GM18870 (cell line): ENCODE data around the gene LRP6.

Experiments
- ATAC-seq: cut with Tn5 transposase; IDR thresholded peaks from one replicate; pipeline ENCODE4 v1.9.1; 2021; ENCODE audit warnings: moderate library complexity; ENCODE audit not compliant: unreplicated experiment

LRP6 gene

DNA sequence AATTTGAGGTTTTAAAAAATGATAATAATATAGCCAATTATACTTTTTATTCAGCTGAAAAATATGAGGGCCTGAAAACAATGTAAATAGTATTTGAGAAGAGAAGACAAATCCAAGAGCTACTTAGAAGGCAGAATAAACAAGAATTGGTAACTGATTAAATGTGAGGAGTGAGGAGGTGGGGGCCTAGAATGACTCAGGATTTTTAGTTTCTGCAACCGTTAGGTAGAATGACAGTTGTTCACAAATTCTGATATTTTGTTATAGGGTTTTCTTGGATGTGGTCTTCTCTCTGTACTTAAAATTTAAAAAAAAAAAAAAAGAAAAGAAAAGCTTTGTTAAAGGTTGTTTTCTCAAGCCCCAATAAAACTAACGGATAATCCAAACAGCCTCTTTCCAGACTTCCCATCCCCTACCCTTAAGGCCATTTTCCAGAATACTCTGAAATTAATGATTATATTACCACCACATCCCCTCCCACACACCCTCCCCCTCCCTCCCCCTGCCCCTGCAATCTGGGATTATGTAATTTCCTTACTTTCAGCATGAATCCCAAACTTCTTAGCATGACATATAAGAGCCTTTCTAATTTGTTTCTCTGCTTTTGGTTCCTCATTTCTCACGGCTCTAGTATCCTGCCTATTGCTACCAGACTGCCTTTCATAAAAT, 50.4 kb downstream of the LRP6 start:
- ATAC-seq: no peak

DNA sequence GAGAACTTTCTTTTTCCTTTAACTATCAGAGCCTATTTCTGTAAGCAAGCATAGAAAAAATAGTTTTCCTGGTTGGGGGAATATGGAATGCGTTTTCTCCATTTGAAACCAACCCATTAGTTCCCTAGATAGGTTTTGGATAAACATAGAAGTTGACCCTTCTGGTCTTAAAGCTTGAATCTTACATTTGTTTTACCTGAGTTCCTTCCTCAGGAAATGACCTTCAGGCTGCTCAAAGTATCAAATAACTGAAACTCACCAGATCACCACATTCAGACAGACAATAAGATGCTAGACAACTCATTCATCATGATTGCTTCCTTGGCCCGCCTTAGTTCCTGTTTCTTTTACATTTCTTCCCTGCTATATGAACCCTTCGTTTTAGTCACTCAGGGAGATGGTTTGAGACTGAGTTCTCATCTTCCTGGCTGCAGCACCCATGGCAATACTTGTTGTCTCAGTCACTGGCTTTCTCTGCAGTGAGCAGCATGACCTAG, 52.2 kb downstream of the LRP6 start:
- ATAC-seq: no peak

DNA sequence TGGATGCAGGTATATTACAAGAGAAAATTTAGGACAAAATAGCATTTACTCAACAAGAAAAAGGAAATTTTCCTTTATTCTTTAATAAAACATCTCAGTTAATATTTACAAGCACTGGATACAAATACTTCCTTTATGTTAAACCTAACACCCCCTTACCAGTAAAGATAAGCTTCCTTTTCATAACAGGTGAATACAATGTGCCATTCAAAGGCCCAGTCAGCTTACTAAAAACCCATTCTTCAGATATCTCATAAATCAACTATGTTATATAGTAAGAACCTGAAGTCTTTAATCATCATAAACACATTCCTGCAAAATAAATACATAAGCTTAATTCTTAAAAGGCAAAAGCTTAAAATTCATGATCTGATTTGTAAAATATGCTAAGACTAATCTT, 52.6 kb downstream of the LRP6 start:
- ATAC-seq: no peak

DNA sequence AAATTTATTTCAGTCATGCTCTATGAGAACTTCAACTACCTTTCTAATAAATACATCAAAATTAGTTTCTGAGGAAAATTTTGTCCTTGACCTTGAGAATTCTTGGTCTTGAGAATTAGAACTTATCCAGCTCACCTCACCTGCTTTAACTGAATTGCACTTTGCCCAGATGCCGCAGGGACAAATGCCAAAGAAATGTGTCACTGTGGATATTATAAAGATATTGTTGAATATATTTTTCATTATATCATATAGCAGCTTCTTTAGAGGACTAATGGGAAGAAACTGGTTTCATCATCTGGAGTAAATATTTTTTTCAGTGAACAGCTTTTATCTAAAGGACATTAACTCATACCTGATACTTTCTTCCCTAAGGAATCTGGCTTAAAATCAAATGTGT, 54.1 kb downstream of the LRP6 start:
- no peak for ATAC-seq

GRCh38 chr12:12210983-12211382, 55.9 kb downstream of the LRP6 start:
- ATAC-seq: no peak

GRCh38 chr12:12210416-12210815, 56.4 kb downstream of the LRP6 start:
- ATAC-seq: no peak

GRCh38 chr12:12209675-12210074, 57.2 kb downstream of the LRP6 start:
- ATAC-seq: no peak

DNA sequence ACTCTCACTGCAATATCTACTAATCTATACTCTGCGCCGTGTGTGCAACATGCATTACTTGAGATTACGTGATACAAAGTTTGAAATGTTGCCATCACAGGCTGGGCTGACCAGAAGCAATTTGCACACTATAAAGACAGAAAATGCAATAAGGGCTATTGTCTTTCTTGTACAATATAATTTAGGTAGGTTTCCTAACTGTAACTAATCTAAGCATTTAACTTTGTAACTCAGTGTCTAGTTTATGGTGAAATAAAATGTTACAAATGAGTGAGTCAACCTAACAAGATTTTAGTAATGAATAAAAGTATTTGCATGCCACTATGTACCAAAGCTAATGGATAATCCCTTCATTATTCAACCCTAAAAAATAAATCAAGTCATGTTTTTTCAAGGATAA, 57.8 kb downstream of the LRP6 start:
- ATAC-seq: no peak

DNA sequence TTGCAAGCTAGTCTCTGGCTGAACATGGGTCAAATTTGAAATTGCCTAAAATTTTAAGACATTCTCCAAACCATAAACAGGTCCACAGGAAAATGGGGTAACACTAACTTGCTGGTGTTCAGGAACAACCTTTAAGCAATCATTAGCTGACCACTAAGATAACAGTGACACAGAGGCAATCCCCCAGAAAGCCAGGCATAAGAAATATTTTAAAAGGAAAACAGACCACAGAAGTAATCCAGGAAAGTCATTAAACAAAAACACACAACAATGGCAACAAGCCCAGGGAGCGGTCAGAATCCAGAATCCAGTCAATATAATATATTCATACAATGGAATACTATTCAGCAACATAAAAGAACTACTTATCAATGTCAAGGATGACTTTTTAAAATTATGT, 59.1 kb downstream of the LRP6 start:
- no peak for ATAC-seq

GRCh38 chr12:12206776-12207388, 60.0 kb downstream of the LRP6 start:
- no peak for ATAC-seq

GRCh38 chr12:12202747-12203146, 64.1 kb downstream of the LRP6 start:
- no peak for ATAC-seq

DNA sequence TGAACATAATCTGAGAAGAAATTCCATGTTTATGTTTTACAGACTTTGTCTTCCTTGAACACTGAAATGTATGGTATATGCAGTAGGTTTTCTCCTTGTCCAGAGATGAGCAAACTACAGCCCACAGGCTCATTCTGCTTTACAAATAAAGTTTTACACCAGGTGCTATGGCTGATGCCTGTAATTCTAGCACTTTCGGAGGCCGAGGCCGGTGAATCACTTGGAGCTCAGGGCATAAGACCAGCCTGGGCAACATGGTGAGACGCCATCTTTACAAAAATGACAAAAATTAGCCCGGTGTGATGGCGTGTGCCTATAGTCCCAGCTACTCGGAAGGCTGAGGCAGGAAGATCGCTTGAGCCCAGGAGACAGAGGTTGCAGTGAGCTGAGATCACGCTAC, 64.7 kb downstream of the LRP6 start:
- ATAC-seq: no peak

GRCh38 chr12:12201274-12201758, 65.5 kb downstream of the LRP6 start:
- ATAC-seq: no peak

DNA sequence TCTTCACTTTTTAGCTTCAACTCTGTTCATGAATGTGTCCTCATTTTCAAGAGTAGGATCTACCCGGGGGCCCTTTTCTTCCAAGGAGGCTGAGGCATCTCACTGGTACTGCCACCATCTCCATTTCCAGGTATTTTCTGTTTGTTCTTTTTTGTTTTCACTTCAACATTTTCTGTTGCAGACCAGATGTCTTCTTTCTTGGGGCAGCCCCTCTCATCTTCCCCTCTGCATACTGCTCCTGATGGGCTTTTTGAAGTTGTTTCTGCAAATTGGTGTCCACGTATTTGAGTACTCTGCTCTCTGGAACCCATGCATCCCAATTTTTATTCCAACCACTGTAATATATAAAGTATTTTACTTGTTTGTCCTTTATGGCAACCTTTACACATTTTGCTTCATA, 66.5 kb downstream of the LRP6 start:
- ATAC-seq: no peak

DNA sequence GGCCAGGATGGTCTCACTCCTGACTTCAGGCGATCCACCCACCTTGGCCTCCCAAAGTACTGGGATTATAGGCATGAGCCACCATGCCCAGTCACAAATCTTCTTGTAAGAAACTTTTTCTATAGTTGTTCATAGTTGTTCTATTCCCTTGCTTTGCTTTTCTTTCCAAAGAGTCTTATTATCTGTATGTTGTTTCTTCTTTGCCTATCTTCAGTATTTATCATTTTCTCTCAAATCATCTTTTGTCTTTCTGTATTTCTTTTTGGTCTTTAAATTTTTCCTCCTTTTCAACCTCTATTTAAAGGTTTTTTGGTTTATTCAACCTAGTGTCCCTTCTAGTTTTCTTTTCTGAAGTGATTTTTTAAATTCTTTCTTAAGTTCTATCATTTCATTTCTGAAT, 68.7 kb downstream of the LRP6 start:
- no peak for ATAC-seq

DNA sequence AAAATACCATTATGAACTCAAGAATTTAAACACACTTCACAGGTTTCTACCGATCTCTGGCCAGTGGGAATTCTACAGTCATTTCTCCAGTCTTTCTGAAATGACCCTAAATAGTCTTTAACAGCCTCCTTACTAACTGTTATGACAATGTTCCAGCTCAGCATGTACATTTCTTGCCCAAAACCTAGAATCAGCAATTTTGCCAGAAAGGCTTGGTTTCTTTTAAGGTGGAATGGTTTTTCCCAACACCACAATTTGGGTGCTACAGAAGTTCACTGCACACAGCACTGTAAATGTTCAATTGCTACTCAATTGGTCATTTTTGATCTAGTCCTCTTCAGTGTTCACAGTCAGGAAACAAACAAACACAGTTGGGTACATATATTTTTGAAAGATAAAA, 69.7 kb downstream of the LRP6 start:
- ATAC-seq: no peak

DNA sequence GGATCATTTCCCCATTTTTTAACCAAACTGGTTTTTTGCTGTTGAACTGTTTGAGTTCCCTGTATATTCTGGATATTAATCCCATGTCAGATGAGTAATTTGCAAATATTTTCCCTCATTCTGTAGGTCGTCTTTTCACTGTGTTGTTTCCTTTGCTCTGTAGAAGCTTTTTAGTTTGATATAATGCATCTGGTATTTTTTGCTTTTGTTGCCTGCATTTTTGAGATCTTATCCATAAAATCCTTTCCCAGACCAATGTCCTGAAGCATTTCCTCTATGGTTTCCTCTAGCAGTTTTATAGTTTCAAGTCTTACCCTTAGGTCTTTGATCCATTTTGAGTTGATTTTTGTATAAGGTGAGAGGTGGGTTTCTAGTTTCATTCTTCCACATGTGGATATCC, 71.3 kb downstream of the LRP6 start:
- no peak for ATAC-seq

DNA sequence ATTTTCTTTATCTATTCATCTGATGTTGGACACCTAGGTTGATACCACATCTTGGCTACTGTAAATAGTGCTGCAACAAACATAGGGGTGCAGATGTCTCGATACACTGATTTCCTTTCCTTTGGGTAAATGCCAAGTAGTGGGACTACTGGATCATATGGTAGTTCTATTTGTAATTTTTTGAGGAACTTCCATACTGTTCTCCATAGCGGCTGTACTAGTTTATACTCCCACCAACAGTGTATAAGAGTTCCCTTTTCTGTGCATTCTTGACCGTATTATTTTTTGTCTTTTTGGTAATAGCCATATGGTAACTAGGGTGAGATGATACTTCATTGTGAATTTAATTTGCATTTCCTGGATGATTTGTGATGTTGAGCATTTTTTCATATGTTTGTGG, 71.8 kb downstream of the LRP6 start:
- ATAC-seq: no peak

DNA sequence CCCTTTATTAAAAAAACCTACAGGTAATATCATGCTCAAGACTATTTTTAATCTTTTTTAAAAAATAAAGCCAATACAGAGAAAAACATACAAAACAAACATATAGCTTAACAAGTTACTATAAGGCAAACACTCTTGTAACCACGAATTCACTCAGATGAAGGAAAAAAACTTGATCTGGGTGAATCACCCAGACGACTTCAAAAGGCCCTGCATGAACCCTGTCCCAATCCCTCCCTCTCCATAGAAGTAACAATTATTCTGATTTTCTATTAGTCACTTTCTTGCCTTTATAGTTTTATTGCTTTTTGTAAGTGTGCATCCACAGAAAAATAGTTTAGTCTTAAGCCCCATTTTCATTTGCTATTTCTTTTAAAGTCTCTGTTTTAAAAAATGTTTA, 72.6 kb downstream of the LRP6 start:
- ATAC-seq: no peak

DNA sequence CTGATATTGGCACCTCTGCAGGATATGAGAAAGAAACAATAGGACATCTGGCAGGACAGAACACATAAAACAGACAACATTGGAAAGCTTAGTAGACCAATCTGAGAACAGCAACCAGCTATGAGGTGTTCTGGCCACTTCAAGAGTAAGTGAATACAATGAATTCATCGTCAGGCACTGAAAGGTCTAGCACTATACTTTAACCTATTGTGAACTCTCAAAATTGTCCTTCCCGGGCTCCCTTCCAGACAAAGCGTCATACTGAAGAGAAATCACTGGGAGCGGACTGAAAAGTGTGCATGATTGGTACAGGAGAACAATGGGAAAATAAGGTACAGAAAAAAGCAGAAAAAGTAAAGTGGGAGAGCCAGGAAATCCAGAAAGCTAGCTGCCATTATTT, 75.8 kb downstream of the LRP6 start:
- no peak for ATAC-seq

- ATAC-seq: no peak
These were observed 76.6 kb downstream of the LRP6 start for GRCh38 chr12:12190087-12190809.

DNA sequence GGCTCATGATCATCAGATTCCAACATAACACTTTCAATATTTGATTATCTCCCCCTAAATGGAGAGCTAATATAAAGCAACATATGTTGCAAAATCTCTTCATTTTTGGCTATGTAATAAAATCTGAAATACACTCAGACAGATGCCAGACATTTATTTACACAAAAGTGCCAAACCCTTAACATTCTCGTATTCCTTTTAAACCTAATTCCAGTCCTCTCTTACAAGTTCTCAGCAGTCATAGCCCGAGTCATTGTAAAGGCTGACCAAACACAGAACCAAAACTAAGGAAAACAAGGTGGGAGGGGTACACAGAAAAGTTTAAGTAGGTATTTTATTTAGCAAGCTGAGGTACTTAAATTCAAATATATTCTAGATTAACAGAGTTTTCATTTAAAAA, 81.4 kb downstream of the LRP6 start:
- ATAC-seq: no peak
